Embryonic facial prominence (tissue), 1 donor: Measurements from ENCODE around the gene TANC1.

Experiments
- DNase-seq: peaks from one replicate; pipeline ENCODE4 v3.0.0-alpha.2; 2016; ENCODE audit errors: extremely low spot score

The TANC1 gene

GRCh38 chr2:159266554-159266953 is 298.1 kb downstream of the TANC1 start:
- DNase-seq, result no peak

GRCh38 chr2:159267921-159268320 is 299.5 kb downstream of the TANC1 start:
- DNase-seq, result no peak

GRCh38 chr2:159270744-159271379 is 302.4 kb downstream of the TANC1 start:
- no peak for DNase-seq

GRCh38 chr2:159272156-159272555 is 303.7 kb downstream of the TANC1 start:
- no peak for DNase-seq

- DNase-seq, result no peak
Observed at GRCh38 chr2:159275111-159275510, 306.7 kb downstream of the TANC1 start.

GRCh38 chr2:159279700-159280099 is 311.3 kb downstream of the TANC1 start:
- no peak for DNase-seq

GRCh38 chr2:159281002-159281401 is 312.6 kb downstream of the TANC1 start:
- DNase-seq, result no peak
